A549 (cell line): ENCODE measurements around the gene CNIH1.

Experiments
- BHLHE40 ChIP-seq: IDR thresholded peaks from 2 replicates; pipeline ENCODE4 v1.6.1; 2012; ENCODE audit warnings: low read depth, low read length, inconsistent platforms
- HDAC2 ChIP-seq: fragments of 200-600 bp; sonication (generic); IDR thresholded peaks from 2 replicates; pipeline ENCODE4 v1.6.1; 2016
- MAFK ChIP-seq: fragments of 450-650 bp; IDR thresholded peaks from 2 replicates; pipeline ENCODE4 v1.6.1; 2014; ENCODE audit not compliant: partially characterized antibody
- PHF8 ChIP-seq: fragments of 200-600 bp; sonication (generic); IDR thresholded peaks from 2 replicates; pipeline ENCODE4 v1.6.1; 2016; ENCODE audit warnings: low read depth, mild to moderate bottlenecking, antibody characterized with exemption, moderate library complexity, borderline replicate concordance
- POLR2AphosphoS2 ChIP-seq: conservative IDR thresholded peaks from 2 replicates; pipeline ENCODE4 v1.6.1; 2012; ENCODE audit warnings: low read length, improper control_type of control experiment, inconsistent platforms
- TF ChIP-seq, protein P1 (sequence below): fragments of >200 bp; sonication (Bioruptor Twin); formaldehyde crosslinking; IDR thresholded peaks from 3 replicates; pipeline ENCODE4 v1.5.1; 2016
- TF ChIP-seq, protein P2 (sequence below): fragments of 250-450 bp; sonication (Bioruptor Pico); IDR thresholded peaks from 2 replicates; pipeline ENCODE4 v1.5.0; 2020; ENCODE audit warnings: low read depth, mild to moderate bottlenecking, moderate library complexity
- TF ChIP-seq, protein P3 (sequence below): fragments of 250-450 bp; sonication (Bioruptor Pico); IDR thresholded peaks from 2 replicates; pipeline ENCODE4 v1.5.0; 2021; ENCODE audit warnings: mild to moderate bottlenecking, moderate library complexity, borderline replicate concordance
- TF ChIP-seq, protein P4 (sequence below): fragments of 150-350 bp; IDR thresholded peaks from 2 replicates; pipeline ENCODE4 v1.6.1; 2014; ENCODE audit warnings: low read depth, mild to moderate bottlenecking, low read length

DNA sequence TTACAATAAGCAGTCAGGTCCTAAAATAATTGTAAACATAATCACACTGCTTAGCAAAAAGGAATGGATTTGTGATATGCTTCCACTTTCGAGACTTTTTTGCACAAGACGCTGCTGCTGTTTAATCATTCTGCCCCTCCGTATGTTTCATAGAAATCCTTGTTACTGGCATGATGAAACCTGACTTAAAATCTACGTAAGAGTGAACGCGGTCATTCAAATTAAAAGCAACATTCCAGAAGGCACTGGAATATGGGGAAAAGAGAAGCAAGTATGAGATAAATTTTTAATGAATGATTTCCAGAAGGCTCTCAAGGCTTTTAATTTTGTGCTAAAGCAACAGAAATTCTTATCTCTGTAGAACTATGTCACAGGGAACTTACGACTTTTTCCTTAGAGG, 1.1 kb downstream of the CNIH1 start:
- TF ChIP-seq, protein P1, sequence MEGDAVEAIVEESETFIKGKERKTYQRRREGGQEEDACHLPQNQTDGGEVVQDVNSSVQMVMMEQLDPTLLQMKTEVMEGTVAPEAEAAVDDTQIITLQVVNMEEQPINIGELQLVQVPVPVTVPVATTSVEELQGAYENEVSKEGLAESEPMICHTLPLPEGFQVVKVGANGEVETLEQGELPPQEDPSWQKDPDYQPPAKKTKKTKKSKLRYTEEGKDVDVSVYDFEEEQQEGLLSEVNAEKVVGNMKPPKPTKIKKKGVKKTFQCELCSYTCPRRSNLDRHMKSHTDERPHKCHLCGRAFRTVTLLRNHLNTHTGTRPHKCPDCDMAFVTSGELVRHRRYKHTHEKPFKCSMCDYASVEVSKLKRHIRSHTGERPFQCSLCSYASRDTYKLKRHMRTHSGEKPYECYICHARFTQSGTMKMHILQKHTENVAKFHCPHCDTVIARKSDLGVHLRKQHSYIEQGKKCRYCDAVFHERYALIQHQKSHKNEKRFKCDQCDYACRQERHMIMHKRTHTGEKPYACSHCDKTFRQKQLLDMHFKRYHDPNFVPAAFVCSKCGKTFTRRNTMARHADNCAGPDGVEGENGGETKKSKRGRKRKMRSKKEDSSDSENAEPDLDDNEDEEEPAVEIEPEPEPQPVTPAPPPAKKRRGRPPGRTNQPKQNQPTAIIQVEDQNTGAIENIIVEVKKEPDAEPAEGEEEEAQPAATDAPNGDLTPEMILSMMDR = no peak
- TF ChIP-seq HDAC2 = no peak
- TF ChIP-seq, protein P2, sequence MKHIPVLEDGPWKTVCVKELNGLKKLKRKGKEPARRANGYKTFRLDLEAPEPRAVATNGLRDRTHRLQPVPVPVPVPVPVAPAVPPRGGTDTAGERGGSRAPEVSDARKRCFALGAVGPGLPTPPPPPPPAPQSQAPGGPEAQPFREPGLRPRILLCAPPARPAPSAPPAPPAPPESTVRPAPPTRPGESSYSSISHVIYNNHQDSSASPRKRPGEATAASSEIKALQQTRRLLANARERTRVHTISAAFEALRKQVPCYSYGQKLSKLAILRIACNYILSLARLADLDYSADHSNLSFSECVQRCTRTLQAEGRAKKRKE (CRISPR knock-in tag) = no peak
- TF ChIP-seq, protein P3, sequence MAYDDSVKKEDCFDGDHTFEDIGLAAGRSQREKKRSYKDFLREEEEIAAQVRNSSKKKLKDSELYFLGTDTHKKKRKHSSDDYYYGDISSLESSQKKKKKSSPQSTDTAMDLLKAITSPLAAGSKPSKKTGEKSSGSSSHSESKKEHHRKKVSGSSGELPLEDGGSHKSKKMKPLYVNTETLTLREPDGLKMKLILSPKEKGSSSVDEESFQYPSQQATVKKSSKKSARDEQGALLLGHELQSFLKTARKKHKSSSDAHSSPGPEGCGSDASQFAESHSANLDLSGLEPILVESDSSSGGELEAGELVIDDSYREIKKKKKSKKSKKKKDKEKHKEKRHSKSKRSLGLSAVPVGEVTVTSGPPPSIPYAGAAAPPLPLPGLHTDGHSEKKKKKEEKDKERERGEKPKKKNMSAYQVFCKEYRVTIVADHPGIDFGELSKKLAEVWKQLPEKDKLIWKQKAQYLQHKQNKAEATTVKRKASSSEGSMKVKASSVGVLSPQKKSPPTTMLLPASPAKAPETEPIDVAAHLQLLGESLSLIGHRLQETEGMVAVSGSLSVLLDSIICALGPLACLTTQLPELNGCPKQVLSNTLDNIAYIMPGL = no peak
- no peak for TF ChIP-seq BHLHE40
- no peak for TF ChIP-seq POLR2AphosphoS2
- TF ChIP-seq, protein P4, sequence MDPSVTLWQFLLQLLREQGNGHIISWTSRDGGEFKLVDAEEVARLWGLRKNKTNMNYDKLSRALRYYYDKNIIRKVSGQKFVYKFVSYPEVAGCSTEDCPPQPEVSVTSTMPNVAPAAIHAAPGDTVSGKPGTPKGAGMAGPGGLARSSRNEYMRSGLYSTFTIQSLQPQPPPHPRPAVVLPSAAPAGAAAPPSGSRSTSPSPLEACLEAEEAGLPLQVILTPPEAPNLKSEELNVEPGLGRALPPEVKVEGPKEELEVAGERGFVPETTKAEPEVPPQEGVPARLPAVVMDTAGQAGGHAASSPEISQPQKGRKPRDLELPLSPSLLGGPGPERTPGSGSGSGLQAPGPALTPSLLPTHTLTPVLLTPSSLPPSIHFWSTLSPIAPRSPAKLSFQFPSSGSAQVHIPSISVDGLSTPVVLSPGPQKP = no peak
- no peak for TF ChIP-seq PHF8
- no peak for TF ChIP-seq MAFK
